A549 (cell line): Measurements from ENCODE around the gene MTA3. TPM values are rescaled to one million over a fixed set of nuclear protein-coding genes. Genes with fewer than 3 reads are reported as not detected.
A peak's percentile ranks its signal among the peaks of the same experiment; 100 is the strongest.

Experiments used
- ATAC-seq, 2 experiments: fragments of 200-7000 bp in 1 of 2; fragments of >200 bp in 1 of 2; cut with Nextera tagmentation in 1 of 2; cut with Tn5 transposase in 1 of 2; 3 replicates each; pipeline versions ENCODE4 v1.8.0 to v1.9.1; 2018 to 2020; ENCODE audit warnings: mild to moderate bottlenecking in 1 of 2, moderate library complexity in 1 of 2
- CTCF ChIA-PET: fragments of 300-600 bp; sonication (Branson Sonifier 250); formaldehyde crosslinking; extraction: SDS; loops from one replicate; lab custom pipeline; 2021; ENCODE audit warnings: antibody characterized with exemption, inconsistent platforms; lab: Yijun Ruan, JAX
- POLR2A ChIA-PET: fragments of 350-600 bp; formaldehyde crosslinking; extraction: SDS; loops from one replicate; lab custom pipeline; 2021; ENCODE audit warnings: antibody characterized with exemption, inconsistent platforms; lab: Yijun Ruan, JAX
- DNase-seq, 2 experiments: peaks; one replicate each; pipeline versions ENCODE4 v3.0.0 to v3.0.0-alpha.2; 2011 to 2016; ENCODE audit warnings: low read depth in 1 of 2, low spot score in 1 of 2
- FAIRE-seq: peaks from 2 replicates; lab custom pipeline; 2011; peaks lifted over from hg19 to GRCh38; lab: Jason Lieb, UNC
- H3K27ac ChIP-seq, 2 experiments: fragments of >200 bp; sonication (Bioruptor Twin); formaldehyde crosslinking; 3 replicates each; pipeline ENCODE4 v1.5.1; 2016 to 2017
- H3K4me1 ChIP-seq: fragments of >200 bp; sonication (Bioruptor Twin); formaldehyde crosslinking; 3 replicates; pipeline ENCODE4 v1.6.1; 2016
- H3K4me2 ChIP-seq: fragments of >200 bp; sonication (Bioruptor Twin); formaldehyde crosslinking; 3 replicates; pipeline ENCODE4 v1.6.1; 2016
- H3K4me3 ChIP-seq: fragments of >200 bp; sonication (Bioruptor Twin); formaldehyde crosslinking; 3 replicates; pipeline ENCODE4 v1.5.1; 2016
- H3K9me3 ChIP-seq: fragments of >200 bp; sonication (Bioruptor Twin); formaldehyde crosslinking; 3 replicates; pipeline ENCODE4 v1.6.1; 2016
- ATOH8 ChIP-seq: fragments of 250-450 bp; sonication (Bioruptor Pico); IDR thresholded peaks from 2 replicates; pipeline ENCODE4 v1.5.0; 2020; ENCODE audit warnings: low read depth, mild to moderate bottlenecking, moderate library complexity
- CBX8 ChIP-seq: fragments of 200-600 bp; sonication (generic); IDR thresholded peaks from 2 replicates; pipeline ENCODE4 v1.6.1; 2016
- CEBPB ChIP-seq, 2 experiments: fragments of >200 bp in 1 of 2; sonication (Bioruptor Twin) in 1 of 2; formaldehyde crosslinking in 1 of 2; IDR thresholded peaks; 2 replicates each; pipeline ENCODE4 v1.6.1; 2012 to 2016
- CHD4 ChIP-seq: fragments of 200-600 bp; sonication (generic); IDR thresholded peaks from 2 replicates; pipeline ENCODE4 v1.6.1; 2016; ENCODE audit warnings: antibody characterized with exemption, mild to moderate bottlenecking, borderline replicate concordance
- EHF ChIP-seq: fragments of 250-450 bp; sonication (Bioruptor Pico); IDR thresholded peaks from 2 replicates; pipeline ENCODE4 v1.5.0; 2020; ENCODE audit warnings: mild to moderate bottlenecking
- ELK1 ChIP-seq: fragments of 150-350 bp; IDR thresholded peaks from 2 replicates; pipeline ENCODE4 v1.6.1; 2014; ENCODE audit warnings: low read depth, mild to moderate bottlenecking, low read length
- EP300 ChIP-seq, 2 experiments: fragments of >200 bp; sonication (Bioruptor Twin); formaldehyde crosslinking; IDR thresholded peaks; 2 replicates in 1 of 2; 3 replicates in 1 of 2; pipeline ENCODE4 v1.6.1; 2016 to 2017
- FOSL2 ChIP-seq, 2 experiments: fragments of 450-650 bp in 1 of 2; fragments of >200 bp in 1 of 2; sonication (Bioruptor Twin) in 1 of 2; formaldehyde crosslinking; IDR thresholded peaks; 2 replicates each; pipeline versions ENCODE4 v1.5.0 to v1.6.1; 2016 to 2020; ENCODE audit warnings: mild to moderate bottlenecking in 1 of 2, moderate library complexity in 1 of 2
- HDAC2 ChIP-seq: fragments of 200-600 bp; sonication (generic); IDR thresholded peaks from 2 replicates; pipeline ENCODE4 v1.6.1; 2016
- HOXA7 ChIP-seq: fragments of 250-450 bp; sonication (Bioruptor Pico); IDR thresholded peaks from 2 replicates; pipeline ENCODE4 v1.5.0; 2020; ENCODE audit warnings: mild to moderate bottlenecking, moderate library complexity
- JUNB ChIP-seq: fragments of >200 bp; sonication (Bioruptor Twin); formaldehyde crosslinking; IDR thresholded peaks from 2 replicates; pipeline ENCODE4 v1.6.1; 2016
- MAZ ChIP-seq: fragments of 150-350 bp; IDR thresholded peaks from 2 replicates; pipeline ENCODE4 v1.6.1; 2014; ENCODE audit warnings: antibody characterized with exemption, low read depth, low read length, borderline replicate concordance
- PHF8 ChIP-seq: fragments of 200-600 bp; sonication (generic); IDR thresholded peaks from 2 replicates; pipeline ENCODE4 v1.6.1; 2016; ENCODE audit warnings: low read depth, mild to moderate bottlenecking, antibody characterized with exemption, moderate library complexity, borderline replicate concordance
- POLR2AphosphoS2 ChIP-seq: conservative IDR thresholded peaks from 2 replicates; pipeline ENCODE4 v1.6.1; 2012; ENCODE audit warnings: low read length, improper control_type of control experiment, inconsistent platforms
- RAD21 ChIP-seq, 2 experiments: fragments of >200 bp in 1 of 2; sonication (Bioruptor Twin) in 1 of 2; formaldehyde crosslinking in 1 of 2; IDR thresholded peaks in 1 of 2; conservative IDR thresholded peaks in 1 of 2; 2 replicates in 1 of 2; 3 replicates in 1 of 2; pipeline ENCODE4 v1.6.1; 2012 to 2018; ENCODE audit warnings: inconsistent platforms in 1 of 2
- RFX5 ChIP-seq: fragments of 450-650 bp; IDR thresholded peaks from 2 replicates; pipeline ENCODE4 v1.7.1; 2014; ENCODE audit warnings: antibody characterized with exemption, mild to moderate bottlenecking, moderate library complexity
- TFCP2L1 ChIP-seq: fragments of 250-450 bp; sonication (Bioruptor Pico); IDR thresholded peaks from 2 replicates; pipeline ENCODE4 v1.5.0; 2021; ENCODE audit warnings: mild to moderate bottlenecking
- TP53 ChIP-seq: fragments of 250-450 bp; sonication (Bioruptor Pico); IDR thresholded peaks from 2 replicates; pipeline ENCODE4 v1.5.0; 2021; ENCODE audit warnings: mild to moderate bottlenecking, moderate library complexity
- ZFP36 ChIP-seq: fragments of 450-650 bp; IDR thresholded peaks from 2 replicates; pipeline ENCODE4 v1.6.1; 2014; ENCODE audit warnings: borderline replicate concordance; ENCODE audit not compliant: partially characterized antibody
- WGBS: methylation state at CpG from one replicate; pipeline ENCODE4 v1.1.6; 2017; ENCODE audit errors: missing lambda C conversion rate; 5-methylcytosine and 5-hydroxymethylcytosine counted together
- polyA plus RNA-seq, 4 experiments: library from polyadenylated mRNA; depleted of rRNA in 3 of 4; stranded (reverse); fragments of >200 nt; fragmentation: RNase III in 1 of 4; extraction: RNeasy Plus Mini Kit Qiagen cat#74134 plus additional on column Dnase treatment in 1 of 4; gene quantifications; 2 replicates in 3 of 4; 3 replicates in 1 of 4; pipeline ENCODE4 v1.2.3, GENCODE V29; 2011 to 2017
- TF ChIP-seq, protein P1 (sequence below): IDR thresholded peaks from 2 replicates; pipeline ENCODE4 v1.6.1; 2012
- TF ChIP-seq, protein P2 (sequence below): fragments of 450-650 bp; IDR thresholded peaks from 2 replicates; pipeline ENCODE4 v1.6.1; 2014; ENCODE audit warnings: antibody characterized with exemption
- TF ChIP-seq, protein P3 (sequence below): IDR thresholded peaks from 2 replicates; pipeline ENCODE4 v1.6.1; 2012
- TF ChIP-seq, protein P4 (sequence below): fragments of >200 bp; sonication (Bioruptor Twin); formaldehyde crosslinking; IDR thresholded peaks from 3 replicates; pipeline ENCODE4 v1.5.1; 2016
- TF ChIP-seq, protein P5 (sequence below): fragments of >200 bp; sonication (Bioruptor Twin); formaldehyde crosslinking; IDR thresholded peaks from 3 replicates; pipeline ENCODE4 v1.6.1; 2016

The MTA3 gene
- polyA plus RNA-seq, 2 of the 4 experiments (the other 2 are of a cell fraction), result 49.3 to 74.1 TPM

GRCh38 chr2:42556315-42556890 lies 12.0 kb upstream of the MTA3 start:
- FAIRE-seq, result no peak
- no peak for DNase-seq
- Histone ChIP-seq H3K4me2 (no peak overlapping the region), H3K4me3 (no peak overlapping the region), H3K9me3 (no peaks in the 10 kb centered on the region), H3K27ac (no peak overlapping the region), H3K4me1 (no peaks in the 10 kb centered on the region)
- ChIA-PET POLR2A (no interaction called here), CTCF (interaction anchor here (0.6 kb wide), 1 partner anchor 11 kb away, joined by 3 read pairs; no protein-coding TSS in a partner anchor)
- WGBS, result 65% methylated on average over 6 of the region's 6 CpGs
- TF ChIP-seq EHF, result no peak
- TF ChIP-seq TP53 (CRISPR knock-in tag), result no peak
- no peak for TF ChIP-seq MAZ
- TF ChIP-seq CHD4, result no peak
- TF ChIP-seq, protein P1, sequence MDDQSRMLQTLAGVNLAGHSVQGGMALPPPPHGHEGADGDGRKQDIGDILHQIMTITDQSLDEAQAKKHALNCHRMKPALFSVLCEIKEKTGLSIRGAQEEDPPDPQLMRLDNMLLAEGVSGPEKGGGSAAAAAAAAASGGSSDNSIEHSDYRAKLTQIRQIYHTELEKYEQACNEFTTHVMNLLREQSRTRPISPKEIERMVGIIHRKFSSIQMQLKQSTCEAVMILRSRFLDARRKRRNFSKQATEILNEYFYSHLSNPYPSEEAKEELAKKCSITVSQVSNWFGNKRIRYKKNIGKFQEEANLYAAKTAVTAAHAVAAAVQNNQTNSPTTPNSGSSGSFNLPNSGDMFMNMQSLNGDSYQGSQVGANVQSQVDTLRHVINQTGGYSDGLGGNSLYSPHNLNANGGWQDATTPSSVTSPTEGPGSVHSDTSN, result no peak
- no peak for TF ChIP-seq ATOH8 (CRISPR knock-in tag)
- TF ChIP-seq POLR2AphosphoS2, result no peak
- TF ChIP-seq, protein P2, sequence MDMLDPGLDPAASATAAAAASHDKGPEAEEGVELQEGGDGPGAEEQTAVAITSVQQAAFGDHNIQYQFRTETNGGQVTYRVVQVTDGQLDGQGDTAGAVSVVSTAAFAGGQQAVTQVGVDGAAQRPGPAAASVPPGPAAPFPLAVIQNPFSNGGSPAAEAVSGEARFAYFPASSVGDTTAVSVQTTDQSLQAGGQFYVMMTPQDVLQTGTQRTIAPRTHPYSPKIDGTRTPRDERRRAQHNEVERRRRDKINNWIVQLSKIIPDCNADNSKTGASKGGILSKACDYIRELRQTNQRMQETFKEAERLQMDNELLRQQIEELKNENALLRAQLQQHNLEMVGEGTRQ, result no peak
- TF ChIP-seq HOXA7, result no peak
- TF ChIP-seq RFX5, result no peak
- no peak for TF ChIP-seq EP300 (IDR thresholded peaks at IDR 0.05)
- TF ChIP-seq RAD21 (conservative IDR thresholded peaks at IDR 0.05 in 1 of 2, IDR thresholded peaks at IDR 0.05 in 1 of 2), result no peak
- TF ChIP-seq JUNB, result no peak
- no peak for TF ChIP-seq PHF8
- TF ChIP-seq ZFP36, result no peak
- TF ChIP-seq, protein P3, sequence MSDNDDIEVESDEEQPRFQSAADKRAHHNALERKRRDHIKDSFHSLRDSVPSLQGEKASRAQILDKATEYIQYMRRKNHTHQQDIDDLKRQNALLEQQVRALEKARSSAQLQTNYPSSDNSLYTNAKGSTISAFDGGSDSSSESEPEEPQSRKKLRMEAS, result no peak
- no peak for TF ChIP-seq TFCP2L1 (CRISPR knock-in tag)
- no peak for TF ChIP-seq ELK1
- no peak for TF ChIP-seq CBX8
- TF ChIP-seq FOSL2 (IDR thresholded peaks at IDR 0.05), result no peak
- no peak for TF ChIP-seq FOSL2 (CRISPR knock-in tag; IDR thresholded peaks at IDR 0.05)
- peak; percentile 34 to 39; a peak in 4 of 6 replicates for ATAC-seq

GRCh38 chr2:42557306-42557705 lies 11.1 kb upstream of the MTA3 start:
- POLR2A ChIA-PET, result no interaction called here
- no peak for ATAC-seq
- CTCF ChIA-PET, result interaction anchor here (1.2 kb wide), 1 partner anchor 10 kb away, joined by 3 read pairs; no protein-coding TSS in a partner anchor
- TF ChIP-seq, protein P4, sequence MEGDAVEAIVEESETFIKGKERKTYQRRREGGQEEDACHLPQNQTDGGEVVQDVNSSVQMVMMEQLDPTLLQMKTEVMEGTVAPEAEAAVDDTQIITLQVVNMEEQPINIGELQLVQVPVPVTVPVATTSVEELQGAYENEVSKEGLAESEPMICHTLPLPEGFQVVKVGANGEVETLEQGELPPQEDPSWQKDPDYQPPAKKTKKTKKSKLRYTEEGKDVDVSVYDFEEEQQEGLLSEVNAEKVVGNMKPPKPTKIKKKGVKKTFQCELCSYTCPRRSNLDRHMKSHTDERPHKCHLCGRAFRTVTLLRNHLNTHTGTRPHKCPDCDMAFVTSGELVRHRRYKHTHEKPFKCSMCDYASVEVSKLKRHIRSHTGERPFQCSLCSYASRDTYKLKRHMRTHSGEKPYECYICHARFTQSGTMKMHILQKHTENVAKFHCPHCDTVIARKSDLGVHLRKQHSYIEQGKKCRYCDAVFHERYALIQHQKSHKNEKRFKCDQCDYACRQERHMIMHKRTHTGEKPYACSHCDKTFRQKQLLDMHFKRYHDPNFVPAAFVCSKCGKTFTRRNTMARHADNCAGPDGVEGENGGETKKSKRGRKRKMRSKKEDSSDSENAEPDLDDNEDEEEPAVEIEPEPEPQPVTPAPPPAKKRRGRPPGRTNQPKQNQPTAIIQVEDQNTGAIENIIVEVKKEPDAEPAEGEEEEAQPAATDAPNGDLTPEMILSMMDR, result no peak
- TF ChIP-seq CEBPB (IDR thresholded peaks at IDR 0.05) (no peak), HDAC2 (no peak)
- TF ChIP-seq, protein P5, sequence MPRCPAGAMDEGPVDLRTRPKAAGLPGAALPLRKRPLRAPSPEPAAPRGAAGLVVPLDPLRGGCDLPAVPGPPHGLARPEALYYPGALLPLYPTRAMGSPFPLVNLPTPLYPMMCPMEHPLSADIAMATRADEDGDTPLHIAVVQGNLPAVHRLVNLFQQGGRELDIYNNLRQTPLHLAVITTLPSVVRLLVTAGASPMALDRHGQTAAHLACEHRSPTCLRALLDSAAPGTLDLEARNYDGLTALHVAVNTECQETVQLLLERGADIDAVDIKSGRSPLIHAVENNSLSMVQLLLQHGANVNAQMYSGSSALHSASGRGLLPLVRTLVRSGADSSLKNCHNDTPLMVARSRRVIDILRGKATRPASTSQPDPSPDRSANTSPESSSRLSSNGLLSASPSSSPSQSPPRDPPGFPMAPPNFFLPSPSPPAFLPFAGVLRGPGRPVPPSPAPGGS, result no peak
- TF ChIP-seq, all 56 proteins: peak for 0
- Histone ChIP-seq H3K4me3 (no peak overlapping the region), H3K27ac (no peak overlapping the region), H3K4me1 (no peaks in the 10 kb centered on the region), H3K4me2 (no peak overlapping the region), H3K9me3 (no peaks in the 10 kb centered on the region)
- DNase-seq (no peak), FAIRE-seq (no peak)
- WGBS, result 45% methylated on average over 5 of the region's 5 CpGs
